Measurements from ENCODE around the gene MACROH2A2. TPM values are rescaled to one million over a fixed set of nuclear protein-coding genes. Genes with fewer than 3 reads are reported as not detected.
"Not testable (repeated sequence)": the region's sequence is repeated elsewhere in the genome, so short reads cannot be mapped to it uniquely, and the experiment has no call there.

Gene MACROH2A2
- total RNA-seq, 1 donor: 1.2 TPM

GRCh38 chr10:70106958-70107791, 54.5 kb downstream of the MACROH2A2 start:
- Histone ChIP-seq H3K4me1 (ENCODE audit: insufficient read depth, low read length) (no peaks in the 10 kb centered on the region), H3K4me3 (ENCODE audit: low read length) (no peak overlapping the region), H3K27me3 (ENCODE audit: insufficient read depth, low read length) (no peaks in the 10 kb centered on the region), H3K9me3 (ENCODE audit: low read depth, low read length) (no peaks in the 10 kb centered on the region)

- Histone ChIP-seq H3K9me3 (ENCODE audit: low read depth, low read length) (no peaks in the 10 kb centered on the region), H3K4me1 (ENCODE audit: insufficient read depth, low read length) (no peaks in the 10 kb centered on the region), H3K27me3 (ENCODE audit: insufficient read depth, low read length) (no peaks in the 10 kb centered on the region), H3K4me3 (ENCODE audit: low read length) (no peak overlapping the region)
Observed at GRCh38 chr10:70109064-70109729, 56.6 kb downstream of the MACROH2A2 start.

- H3K4me1 ChIP-seq (ENCODE audit: insufficient read depth, low read length): peaks cover 6% of the 10 kb centered on the region
- no peak overlapping the region for H3K4me3 ChIP-seq (ENCODE audit: low read length)
- no peaks in the 10 kb centered on the region for H3K9me3 ChIP-seq (ENCODE audit: low read depth, low read length)
- H3K27me3 ChIP-seq (ENCODE audit: insufficient read depth, low read length): no peaks in the 10 kb centered on the region
Observed at GRCh38 chr10:70111496-70111895, 58.9 kb downstream of the MACROH2A2 start.

- H3K27me3 ChIP-seq (ENCODE audit: insufficient read depth, low read length): no peaks in the 10 kb centered on the region
- H3K4me1 ChIP-seq (ENCODE audit: insufficient read depth, low read length): peaks cover 6% of the 10 kb centered on the region
- no peaks in the 10 kb centered on the region for H3K9me3 ChIP-seq (ENCODE audit: low read depth, low read length)
- H3K4me3 ChIP-seq (ENCODE audit: low read length): no peak overlapping the region
Observed at GRCh38 chr10:70112071-70112470, 59.4 kb downstream of the MACROH2A2 start.

GRCh38 chr10:70114902-70115301, 62.3 kb downstream of the MACROH2A2 start:
- Histone ChIP-seq H3K27me3 (ENCODE audit: insufficient read depth, low read length) (no peaks in the 10 kb centered on the region), H3K4me3 (ENCODE audit: low read length) (no peak overlapping the region), H3K9me3 (ENCODE audit: low read depth, low read length) (no peaks in the 10 kb centered on the region), H3K4me1 (ENCODE audit: insufficient read depth, low read length) (peaks cover 6% of the 10 kb centered on the region)

- Histone ChIP-seq H3K27me3 (ENCODE audit: insufficient read depth, low read length) (no peaks in the 10 kb centered on the region), H3K9me3 (ENCODE audit: low read depth, low read length) (no peaks in the 10 kb centered on the region), H3K4me1 (ENCODE audit: insufficient read depth, low read length) (peaks cover 6% of the 10 kb centered on the region), H3K4me3 (ENCODE audit: low read length) (no peak overlapping the region)
Observed at GRCh38 chr10:70115948-70116682, 63.5 kb downstream of the MACROH2A2 start.

GRCh38 chr10:70117646-70118045, 65.0 kb downstream of the MACROH2A2 start:
- H3K27me3 ChIP-seq (ENCODE audit: insufficient read depth, low read length): no peaks in the 10 kb centered on the region
- peaks cover 6% of the 10 kb centered on the region for H3K4me1 ChIP-seq (ENCODE audit: insufficient read depth, low read length)
- no peaks in the 10 kb centered on the region for H3K9me3 ChIP-seq (ENCODE audit: low read depth, low read length)
- no peak overlapping the region for H3K4me3 ChIP-seq (ENCODE audit: low read length)

GRCh38 chr10:70118196-70118595, 65.5 kb downstream of the MACROH2A2 start:
- H3K27me3 ChIP-seq (ENCODE audit: insufficient read depth, low read length): no peaks in the 10 kb centered on the region
- H3K4me3 ChIP-seq (ENCODE audit: low read length): no peak overlapping the region
- peaks cover 6% of the 10 kb centered on the region for H3K4me1 ChIP-seq (ENCODE audit: insufficient read depth, low read length)
- no peaks in the 10 kb centered on the region for H3K9me3 ChIP-seq (ENCODE audit: low read depth, low read length)

- peaks cover 6% of the 10 kb centered on the region for H3K4me1 ChIP-seq (ENCODE audit: insufficient read depth, low read length)
- H3K4me3 ChIP-seq (ENCODE audit: low read length): no peak overlapping the region
- no peaks in the 10 kb centered on the region for H3K27me3 ChIP-seq (ENCODE audit: insufficient read depth, low read length)
- no peaks in the 10 kb centered on the region for H3K9me3 ChIP-seq (ENCODE audit: low read depth, low read length)
Observed at GRCh38 chr10:70119197-70119596, 66.6 kb downstream of the MACROH2A2 start.

GRCh38 chr10:70119623-70120022, 67.0 kb downstream of the MACROH2A2 start:
- H3K4me3 ChIP-seq (ENCODE audit: low read length): no peak overlapping the region
- peaks cover 6% of the 10 kb centered on the region for H3K4me1 ChIP-seq (ENCODE audit: insufficient read depth, low read length)
- H3K27me3 ChIP-seq (ENCODE audit: insufficient read depth, low read length): no peaks in the 10 kb centered on the region
- no peaks in the 10 kb centered on the region for H3K9me3 ChIP-seq (ENCODE audit: low read depth, low read length)

- Histone ChIP-seq H3K9me3 (ENCODE audit: low read depth, low read length) (no peaks in the 10 kb centered on the region), H3K27me3 (ENCODE audit: insufficient read depth, low read length) (no peaks in the 10 kb centered on the region), H3K4me3 (ENCODE audit: low read length) (no peak overlapping the region), H3K4me1 (ENCODE audit: insufficient read depth, low read length) (peaks cover 6% of the 10 kb centered on the region)
Observed at GRCh38 chr10:70120417-70120816, 67.8 kb downstream of the MACROH2A2 start.

- no peaks in the 10 kb centered on the region for H3K27me3 ChIP-seq (ENCODE audit: insufficient read depth, low read length)
- no peaks in the 10 kb centered on the region for H3K9me3 ChIP-seq (ENCODE audit: low read depth, low read length)
- H3K4me1 ChIP-seq (ENCODE audit: insufficient read depth, low read length): peaks cover under 1% of the 10 kb centered on the region
- no peak overlapping the region for H3K4me3 ChIP-seq (ENCODE audit: low read length)
Observed at GRCh38 chr10:70121281-70121949, 68.8 kb downstream of the MACROH2A2 start.

GRCh38 chr10:70122742-70123141, 70.1 kb downstream of the MACROH2A2 start:
- Histone ChIP-seq H3K4me3 (ENCODE audit: low read length) (no peak overlapping the region), H3K9me3 (ENCODE audit: low read depth, low read length) (no peaks in the 10 kb centered on the region), H3K4me1 (ENCODE audit: insufficient read depth, low read length) (no peaks in the 10 kb centered on the region), H3K27me3 (ENCODE audit: insufficient read depth, low read length) (no peaks in the 10 kb centered on the region)

- H3K27me3 ChIP-seq (ENCODE audit: insufficient read depth, low read length); H3K4me3 ChIP-seq (ENCODE audit: low read length); H3K9me3 ChIP-seq (ENCODE audit: low read depth, low read length); H3K4me1 ChIP-seq (ENCODE audit: insufficient read depth, low read length): not testable (repeated sequence)
Observed at GRCh38 chr10:70123166-70123565, 70.5 kb downstream of the MACROH2A2 start.

- Histone ChIP-seq H3K4me3 (ENCODE audit: low read length) (no peak overlapping the region), H3K9me3 (ENCODE audit: low read depth, low read length) (no peaks in the 10 kb centered on the region), H3K4me1 (ENCODE audit: insufficient read depth, low read length) (no peaks in the 10 kb centered on the region), H3K27me3 (ENCODE audit: insufficient read depth, low read length) (no peaks in the 10 kb centered on the region)
Observed at GRCh38 chr10:70123817-70124216, 71.2 kb downstream of the MACROH2A2 start.
